GM18867 (cell line): ENCODE data around the gene GOLGA6C.
"Not testable (repeated sequence)": the region's sequence is repeated elsewhere in the genome, so short reads cannot be mapped to it uniquely, and the experiment has no call there.

Experiments
- ATAC-seq: cut with Tn5 transposase; IDR thresholded peaks from one replicate; pipeline ENCODE4 v1.9.1; 2021; ENCODE audit warnings: mild to moderate bottlenecking, moderate library complexity; ENCODE audit not compliant: unreplicated experiment

GOLGA6C gene, protein sequence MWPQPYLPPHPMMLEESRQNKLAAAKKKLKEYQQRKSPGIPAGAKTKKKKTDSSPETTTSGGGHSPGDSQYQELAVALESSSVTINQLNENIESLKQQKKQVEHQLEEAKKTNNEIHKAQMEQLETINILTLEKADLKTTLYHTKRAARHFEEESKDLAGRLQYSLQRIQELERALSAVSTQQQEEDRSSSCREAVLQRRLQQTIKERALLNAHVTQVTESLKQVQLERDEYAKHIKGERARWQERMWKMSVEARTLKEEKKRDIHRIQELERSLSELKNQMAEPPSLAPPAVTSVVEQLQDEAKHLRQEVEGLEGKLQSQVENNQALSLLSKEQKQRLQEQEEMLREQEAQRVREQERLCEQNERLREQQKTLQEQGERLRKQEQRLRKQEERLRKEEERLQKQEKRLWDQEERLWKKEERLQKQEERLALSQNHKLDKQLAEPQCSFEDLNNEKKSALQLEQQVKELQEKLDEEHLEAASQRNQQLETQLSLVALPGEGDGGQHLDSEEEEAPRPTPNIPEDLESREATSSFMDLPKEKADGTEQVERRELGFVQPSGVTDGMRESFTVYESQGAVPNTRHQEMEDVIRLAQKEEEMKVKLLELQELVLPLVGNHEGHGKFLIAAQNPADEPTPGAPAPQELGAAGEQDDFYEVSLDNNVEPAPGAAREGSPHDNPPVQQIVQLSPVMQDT

DNA sequence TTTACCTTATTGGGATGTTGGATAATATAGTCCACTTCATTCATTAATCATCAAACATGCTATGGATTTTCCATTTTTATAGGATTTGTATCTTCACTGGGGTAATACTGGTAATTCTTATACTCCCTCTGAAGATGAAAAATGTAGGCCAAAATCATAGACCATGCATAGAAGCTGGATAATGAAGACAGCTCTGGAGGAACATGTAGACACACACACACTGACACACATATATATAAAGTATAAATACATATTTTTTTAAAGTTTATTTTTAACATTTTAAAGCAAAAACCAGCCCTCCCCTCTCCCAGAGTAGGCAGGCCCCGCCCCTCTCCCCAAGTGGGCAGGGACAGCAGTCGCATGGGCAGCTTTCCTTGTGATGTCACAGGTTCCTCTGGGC lies at the start of gene GOLGA6C:
TSS of gene GOLGA6C (plus strand) at position 301 of the 400 bp plus-strand sequence. CDS start 265 bp downstream, outside the sequence.
- not testable (repeated sequence) for ATAC-seq

DNA sequence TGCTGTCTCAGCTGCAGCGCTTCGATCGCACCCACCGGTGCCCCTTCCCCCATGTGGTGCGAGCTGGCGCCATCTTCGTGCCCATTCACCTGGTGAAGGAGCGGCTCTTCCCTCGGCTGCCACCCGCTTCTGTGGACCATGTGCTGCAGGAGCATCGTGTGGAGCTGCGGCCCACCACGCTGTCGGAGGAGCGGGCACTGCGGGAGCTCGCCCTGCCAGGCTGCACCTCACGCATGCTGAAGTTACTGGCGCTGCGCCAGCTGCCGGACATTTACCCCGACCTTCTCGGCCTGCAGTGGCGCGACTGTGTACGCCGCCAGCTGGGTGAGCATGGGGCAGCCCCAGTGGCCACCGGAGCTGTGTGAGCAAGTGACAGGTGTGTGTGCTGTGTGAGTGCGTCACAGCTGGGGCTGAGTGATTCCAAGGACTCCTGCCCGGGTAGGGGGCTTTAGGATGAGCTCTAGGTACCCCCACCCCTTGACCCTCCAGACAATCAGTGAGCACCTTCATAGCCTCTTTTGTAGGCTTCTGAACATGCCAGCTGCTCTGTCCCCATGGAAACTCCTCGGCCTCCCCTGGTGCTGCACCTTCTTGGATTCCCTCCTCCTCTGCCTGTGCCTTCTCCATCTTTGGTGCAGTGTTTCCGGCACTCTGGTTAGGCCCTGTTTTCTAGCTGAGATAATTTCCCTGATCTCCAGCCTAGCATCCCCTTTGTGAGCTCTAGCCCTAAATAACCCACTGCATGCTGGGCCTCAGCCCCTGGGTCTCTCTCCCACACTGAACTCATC lies 49.4 kb upstream of the GOLGA6C start:
- ATAC-seq = no peak

GRCh38 chr15:75209289-75209676 lies 48.9 kb upstream of the GOLGA6C start:
- ATAC-seq = no peak

GRCh38 chr15:75210811-75211230 lies 47.3 kb upstream of the GOLGA6C start:
- no peak for ATAC-seq

DNA sequence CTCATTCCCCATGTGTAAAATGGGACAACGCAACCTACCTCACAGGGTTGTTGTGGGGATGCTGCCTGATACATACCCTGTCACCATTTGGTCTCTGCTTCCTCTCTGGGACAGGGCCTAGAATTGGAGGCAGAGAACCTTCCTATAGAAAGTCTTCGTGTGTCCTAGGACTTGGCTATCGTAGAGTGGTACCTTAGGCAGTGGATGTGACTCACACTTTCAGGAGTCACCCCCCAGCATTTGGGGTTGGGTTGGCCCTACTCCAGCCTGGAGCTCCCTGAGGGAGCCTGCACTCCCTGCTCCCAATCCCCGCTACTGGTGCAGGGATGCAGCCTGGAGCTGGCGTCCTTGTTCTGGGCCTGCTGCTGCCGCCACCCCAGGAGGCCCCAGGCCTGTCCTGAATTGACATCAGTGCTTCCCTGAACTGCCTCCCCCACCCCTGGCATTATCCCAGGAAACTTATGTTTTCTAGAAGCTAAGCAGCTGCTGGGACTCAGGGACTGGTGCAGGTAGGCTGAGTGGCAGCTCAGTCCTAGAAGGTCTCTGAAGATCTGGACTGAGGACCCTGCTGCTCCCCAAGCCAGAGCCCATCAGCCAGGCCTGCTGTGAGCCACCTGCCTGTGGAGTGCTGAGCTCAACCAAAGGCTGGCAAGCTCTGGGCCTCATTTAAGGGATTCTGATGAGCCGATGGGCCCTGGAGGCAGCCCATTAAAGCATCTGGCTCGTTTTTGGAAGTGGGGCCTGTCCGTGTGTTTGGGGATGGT lies 46.5 kb upstream of the GOLGA6C start:
- no peak for ATAC-seq

DNA sequence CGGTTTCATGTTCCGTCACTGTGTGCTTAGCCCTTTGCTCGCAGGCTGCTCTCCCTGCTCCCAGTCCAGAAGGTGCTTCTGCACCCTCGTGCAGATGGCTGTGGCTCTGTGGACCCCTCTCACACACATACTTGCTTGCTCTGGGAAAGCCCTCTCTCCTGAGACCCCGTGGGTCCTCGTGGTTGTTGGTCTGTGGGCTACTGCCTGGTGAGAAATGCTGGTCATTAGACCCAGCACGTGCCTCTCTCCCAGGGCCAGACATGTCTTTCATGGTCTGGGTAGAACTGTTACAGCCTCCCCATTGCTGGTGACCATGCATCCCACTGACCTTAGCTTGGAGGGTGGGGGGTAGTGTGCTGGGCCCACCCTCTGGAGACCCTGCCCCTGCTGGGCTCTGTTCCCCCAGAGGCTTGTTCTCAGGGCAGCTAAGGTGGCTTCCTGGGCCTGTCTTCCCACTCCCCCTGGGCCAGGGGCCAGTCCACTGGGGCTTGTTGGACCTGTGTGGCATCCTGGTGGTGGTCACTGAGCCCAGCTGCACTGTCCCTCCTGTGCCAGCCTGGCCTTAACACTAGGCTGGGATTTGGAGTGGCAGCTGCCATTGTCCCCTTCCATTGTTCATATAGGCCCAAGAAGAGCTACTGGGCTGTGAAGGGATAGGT lies 45.8 kb upstream of the GOLGA6C start:
- no peak for ATAC-seq

GRCh38 chr15:75213212-75213767 lies 44.8 kb upstream of the GOLGA6C start:
- no peak for ATAC-seq

- ATAC-seq = no peak
Observed at GRCh38 chr15:75213768-75214221, 44.3 kb upstream of the GOLGA6C start.

DNA sequence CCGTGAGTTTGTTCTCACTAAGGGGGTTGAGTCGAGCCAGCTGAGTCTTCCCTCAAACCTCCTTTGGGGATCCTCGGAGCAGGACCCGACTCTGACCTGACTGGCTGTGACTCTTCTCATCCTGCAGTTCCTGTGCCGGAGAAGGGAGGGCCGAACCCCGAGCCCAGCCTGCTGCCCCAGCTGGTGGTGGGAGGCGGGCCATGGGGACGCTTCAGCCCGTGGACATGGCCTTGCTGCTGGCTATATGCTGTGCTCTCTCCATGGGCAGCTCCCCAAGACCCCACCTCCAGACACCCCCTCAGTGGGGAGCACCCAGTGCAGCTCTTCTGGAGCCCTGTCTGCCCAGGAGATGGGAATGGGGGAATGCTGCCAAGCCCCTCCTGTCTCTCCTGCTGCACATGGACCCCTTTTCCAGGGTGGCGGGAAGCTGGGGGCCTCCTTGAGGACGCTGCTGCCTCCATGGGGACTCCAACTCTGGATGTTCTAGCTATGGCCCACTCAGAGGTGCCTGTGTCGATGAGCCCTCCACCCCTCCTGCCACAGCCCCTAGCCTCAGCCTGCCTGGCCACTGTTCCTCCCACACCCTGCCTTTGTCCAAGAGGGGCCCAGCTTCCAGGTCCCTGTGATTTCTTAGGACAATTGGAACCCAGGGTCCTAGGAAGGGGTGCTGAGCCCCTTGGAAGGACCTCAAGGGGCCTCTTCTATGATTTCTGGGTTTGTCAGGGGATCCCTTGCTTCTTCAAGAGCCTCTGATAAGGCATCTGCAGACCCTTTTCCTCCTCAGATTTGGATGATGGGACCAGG lies 43.6 kb upstream of the GOLGA6C start:
- no peak for ATAC-seq

DNA sequence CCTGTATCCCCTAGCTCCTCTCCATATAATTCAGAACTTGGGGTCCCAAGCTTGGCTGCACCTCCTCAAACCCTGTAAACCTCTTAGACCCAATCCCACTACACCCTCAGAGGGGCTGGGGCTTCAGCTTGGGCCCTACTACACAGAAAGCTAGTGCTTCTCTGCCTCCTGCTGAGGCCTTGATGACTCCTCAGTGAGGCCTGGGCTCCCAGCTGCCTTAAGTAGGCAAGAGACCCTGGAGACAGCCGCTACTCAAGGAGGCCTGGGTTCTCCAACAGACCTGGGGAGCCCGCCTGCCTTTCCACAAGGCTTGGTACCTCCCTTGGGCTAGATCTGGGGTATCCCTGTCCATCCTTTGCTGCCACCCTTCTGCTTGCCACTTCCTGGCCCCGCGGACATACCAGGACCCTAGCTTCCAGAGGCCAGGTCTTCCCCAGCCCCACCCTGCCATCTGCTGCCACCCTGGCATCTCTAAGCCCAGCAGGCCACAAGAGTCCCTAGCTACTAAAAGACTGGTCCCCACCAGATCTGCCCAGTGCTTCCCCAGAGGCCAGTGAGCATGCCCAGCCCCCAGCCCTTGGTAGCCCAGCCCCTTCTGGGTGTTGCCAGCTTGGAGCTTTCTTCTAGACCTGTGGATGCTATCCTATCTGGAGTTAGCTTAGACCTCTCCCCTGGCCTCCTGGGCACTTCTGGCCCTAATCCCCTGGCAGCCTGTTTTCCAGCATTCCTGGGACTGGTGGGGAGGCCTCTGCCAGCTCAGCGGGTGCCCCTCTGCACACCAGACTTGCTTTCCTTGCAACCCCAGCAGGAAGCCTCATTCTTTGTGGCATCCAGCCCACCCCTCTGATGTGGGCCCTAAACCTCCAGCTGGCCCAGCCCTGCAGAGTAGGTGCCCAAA lies 42.8 kb upstream of the GOLGA6C start:
- ATAC-seq = no peak

- ATAC-seq = no peak
Observed at GRCh38 chr15:75217012-75217411, 41.1 kb upstream of the GOLGA6C start.

- ATAC-seq = not testable (repeated sequence)
Observed at GRCh38 chr15:75217574-75217973, 40.6 kb upstream of the GOLGA6C start.

GRCh38 chr15:75219507-75219929 lies 38.6 kb upstream of the GOLGA6C start:
- not testable (repeated sequence) for ATAC-seq

GRCh38 chr15:75223688-75224087 lies 34.4 kb upstream of the GOLGA6C start:
- ATAC-seq = no peak

- no peak for ATAC-seq
Observed at GRCh38 chr15:75224281-75224680, 33.9 kb upstream of the GOLGA6C start.

GRCh38 chr15:75225102-75225836 lies 32.9 kb upstream of the GOLGA6C start:
- ATAC-seq = not testable (repeated sequence)
